NCI-H345 treated with DMSO at 0.1 percent for 48 hours (cell line): ENCODE measurements around the gene SCNN1B.
"Not testable (repeated sequence)": the region's sequence is repeated elsewhere in the genome, so short reads cannot be mapped to it uniquely, and the experiment has no call there.

ENCODE experiments used
- DNase-seq: peaks from one replicate; lab custom pipeline; 2025; ENCODE audit not compliant: unreplicated experiment; lab: John Stamatoyannopoulos, UW

The SCNN1B gene

GRCh38 chr16:23353440-23353839 is 51.3 kb downstream of the SCNN1B start:
- no peak for DNase-seq

GRCh38 chr16:23354246-23354645 is 52.1 kb downstream of the SCNN1B start:
- no peak for DNase-seq

GRCh38 chr16:23355106-23355670 is 53.1 kb downstream of the SCNN1B start:
- no peak for DNase-seq

GRCh38 chr16:23356941-23357340 is 54.8 kb downstream of the SCNN1B start:
- no peak for DNase-seq

GRCh38 chr16:23357761-23358290 is 55.7 kb downstream of the SCNN1B start:
- DNase-seq: no peak

- DNase-seq: no peak
Observed at GRCh38 chr16:23359092-23359760, 57.1 kb downstream of the SCNN1B start.

GRCh38 chr16:23362460-23363317 is 60.6 kb downstream of the SCNN1B start:
- peak; percentile 61 for DNase-seq

GRCh38 chr16:23365602-23366240 is 63.6 kb downstream of the SCNN1B start:
- DNase-seq: no peak

- DNase-seq: not testable (repeated sequence)
Observed at GRCh38 chr16:23366341-23366740, 64.2 kb downstream of the SCNN1B start.

- DNase-seq: no peak
Observed at GRCh38 chr16:23367564-23367963, 65.5 kb downstream of the SCNN1B start.

GRCh38 chr16:23367988-23368387 is 65.9 kb downstream of the SCNN1B start:
- DNase-seq: no peak

- DNase-seq: no peak
Observed at GRCh38 chr16:23368469-23368868, 66.4 kb downstream of the SCNN1B start.

GRCh38 chr16:23369416-23369815 is 67.3 kb downstream of the SCNN1B start:
- no peak for DNase-seq

GRCh38 chr16:23371368-23371767 is 69.3 kb downstream of the SCNN1B start:
- no peak for DNase-seq

GRCh38 chr16:23373436-23374219 is 71.5 kb downstream of the SCNN1B start:
- DNase-seq: no peak

- DNase-seq: no peak
Observed at GRCh38 chr16:23374721-23375510, 72.8 kb downstream of the SCNN1B start.

GRCh38 chr16:23375643-23376042 is 73.5 kb downstream of the SCNN1B start:
- DNase-seq: no peak

- DNase-seq: no peak
Observed at GRCh38 chr16:23377071-23377931, 75.2 kb downstream of the SCNN1B start.

- DNase-seq: no peak
Observed at GRCh38 chr16:23378256-23378655, 76.2 kb downstream of the SCNN1B start.
